ENCODE data around the gene SLC6A12. TPM values are rescaled to one million over a fixed set of nuclear protein-coding genes. Genes with fewer than 3 reads are reported as not detected.

The SLC6A12 gene
- total RNA-seq, 4 donors from 2014 or later = 1.2 to 13.5 (median 3.0) TPM

DNA sequence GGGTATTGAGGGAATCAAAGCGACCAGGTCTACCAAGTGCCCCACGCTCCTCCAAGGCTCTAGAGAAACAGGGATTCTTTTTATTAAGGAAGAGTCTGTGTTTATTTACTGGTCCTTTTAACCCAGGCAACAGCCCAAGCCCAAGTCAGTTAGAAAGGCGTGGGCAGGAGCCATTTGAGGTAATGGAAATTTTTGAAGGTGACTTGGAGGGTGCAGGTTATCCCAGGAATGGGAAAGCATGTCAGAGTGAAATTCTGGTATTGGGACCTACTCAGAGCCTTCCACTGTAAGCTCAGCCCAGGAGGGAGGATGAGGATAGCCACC is 2.9 kb downstream of the SLC6A12 start:
- no peaks in the 10 kb centered on the region for H3K36me3 ChIP-seq
- intact Hi-C loops (cut with DNase I; ENCODE audit: low total_unique reads) (no loop called here), in situ Hi-C loops (cut with MboI; ENCODE audit: low pct_ligation_motif_present in 1 of 4, low pct_unique_long_range_greater_than_20kb in 1 of 4, low sequenced_read_pairs in 3 of 4) (no loop called here)
- DNase-seq = no peak
- H3K27me3 ChIP-seq = peaks cover 14% of the 10 kb centered on the region
- peak overlapping the region in 2 of 4 donors; percentile 15 to 32 for H3K27ac ChIP-seq
- 35 to 58% methylated on average over 3 of the region's 3 CpGs for WGBS, 2 donors (ENCODE audit: low coverage in 1 of 2)
- peaks cover 5 to 24% (median 16%) of the 10 kb centered on the region in 4 donors for H3K4me1 ChIP-seq
- no peak overlapping the region for H3K4me3 ChIP-seq
- no peak for TF ChIP-seq EP300 (IDR thresholded peaks at IDR 0.05; ENCODE audit: low read depth)
- no peaks in the 10 kb centered on the region for H3K9me3 ChIP-seq

DNA sequence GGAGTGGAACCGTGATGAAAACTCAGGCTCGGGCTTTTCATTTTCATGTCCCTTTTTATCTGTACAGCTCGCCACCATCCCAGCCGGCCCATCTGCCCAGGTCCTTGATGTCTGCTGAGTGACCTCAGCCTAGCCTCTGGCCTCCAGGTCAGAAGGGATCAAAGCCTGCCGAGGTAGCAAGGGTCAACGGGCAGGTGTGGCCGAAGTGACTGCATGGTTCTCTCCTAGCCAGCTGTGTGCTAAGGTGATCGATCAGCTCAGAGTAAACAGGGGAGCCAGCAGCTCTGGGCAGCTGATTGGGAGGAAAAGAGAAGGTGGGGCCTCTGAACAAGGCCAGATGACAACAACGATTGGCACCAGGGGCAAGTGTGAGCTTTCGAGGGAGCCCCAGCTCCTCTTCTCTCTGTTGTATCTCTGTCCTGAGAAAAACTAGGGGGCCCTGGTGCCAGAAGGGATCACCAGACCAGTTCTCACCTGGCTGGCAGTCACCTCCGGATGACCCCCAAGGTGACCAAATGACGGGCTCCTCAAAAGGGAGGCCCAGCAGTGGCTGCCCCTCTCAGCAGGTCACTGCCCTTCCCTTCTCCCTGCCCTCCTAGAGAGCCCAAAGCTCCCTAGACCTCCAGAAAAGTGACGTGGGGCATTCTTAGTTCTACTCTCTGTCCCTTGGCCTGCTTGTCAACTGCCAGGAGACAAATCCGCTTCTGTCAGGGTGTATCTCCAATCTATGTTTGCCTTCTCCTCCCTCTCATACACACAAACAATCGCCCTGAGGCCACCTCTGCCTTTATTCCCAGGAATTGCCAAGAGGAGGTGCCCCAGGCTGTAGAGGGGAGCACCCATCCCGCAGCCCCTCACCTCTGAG is 3.4 kb downstream of the SLC6A12 start:
- intact Hi-C loops (cut with DNase I; ENCODE audit: low total_unique reads) = no loop called here
- no peak for DNase-seq
- H3K4me3 ChIP-seq = no peak overlapping the region
- H3K27me3 ChIP-seq = peaks cover 18% of the 10 kb centered on the region
- 66 to 74% methylated on average over 5 to 16 of the region's 16 CpGs for WGBS, 2 donors (ENCODE audit: low coverage in 1 of 2)
- TF ChIP-seq EP300 (IDR thresholded peaks at IDR 0.05; ENCODE audit: low read depth) (no peak), POLR2AphosphoS5 (IDR thresholded peaks at IDR 0.05) (no peak), POLR2A (IDR thresholded peaks at IDR 0.05) (no peak)
- TF ChIP-seq, protein P1, sequence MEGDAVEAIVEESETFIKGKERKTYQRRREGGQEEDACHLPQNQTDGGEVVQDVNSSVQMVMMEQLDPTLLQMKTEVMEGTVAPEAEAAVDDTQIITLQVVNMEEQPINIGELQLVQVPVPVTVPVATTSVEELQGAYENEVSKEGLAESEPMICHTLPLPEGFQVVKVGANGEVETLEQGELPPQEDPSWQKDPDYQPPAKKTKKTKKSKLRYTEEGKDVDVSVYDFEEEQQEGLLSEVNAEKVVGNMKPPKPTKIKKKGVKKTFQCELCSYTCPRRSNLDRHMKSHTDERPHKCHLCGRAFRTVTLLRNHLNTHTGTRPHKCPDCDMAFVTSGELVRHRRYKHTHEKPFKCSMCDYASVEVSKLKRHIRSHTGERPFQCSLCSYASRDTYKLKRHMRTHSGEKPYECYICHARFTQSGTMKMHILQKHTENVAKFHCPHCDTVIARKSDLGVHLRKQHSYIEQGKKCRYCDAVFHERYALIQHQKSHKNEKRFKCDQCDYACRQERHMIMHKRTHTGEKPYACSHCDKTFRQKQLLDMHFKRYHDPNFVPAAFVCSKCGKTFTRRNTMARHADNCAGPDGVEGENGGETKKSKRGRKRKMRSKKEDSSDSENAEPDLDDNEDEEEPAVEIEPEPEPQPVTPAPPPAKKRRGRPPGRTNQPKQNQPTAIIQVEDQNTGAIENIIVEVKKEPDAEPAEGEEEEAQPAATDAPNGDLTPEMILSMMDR (IDR thresholded peaks at IDR 0.05) = no peak
- H3K27ac ChIP-seq = peak overlapping the region in 2 of 4 donors; percentile 15 to 32
- in situ Hi-C loops (cut with MboI; ENCODE audit: low pct_ligation_motif_present in 1 of 4, low pct_unique_long_range_greater_than_20kb in 1 of 4, low sequenced_read_pairs in 3 of 4) = no loop called here
- no peaks in the 10 kb centered on the region for H3K36me3 ChIP-seq
- no peaks in the 10 kb centered on the region for H3K9me3 ChIP-seq
- H3K4me1 ChIP-seq = peaks cover 5 to 24% (median 16%) of the 10 kb centered on the region in 4 donors

DNA sequence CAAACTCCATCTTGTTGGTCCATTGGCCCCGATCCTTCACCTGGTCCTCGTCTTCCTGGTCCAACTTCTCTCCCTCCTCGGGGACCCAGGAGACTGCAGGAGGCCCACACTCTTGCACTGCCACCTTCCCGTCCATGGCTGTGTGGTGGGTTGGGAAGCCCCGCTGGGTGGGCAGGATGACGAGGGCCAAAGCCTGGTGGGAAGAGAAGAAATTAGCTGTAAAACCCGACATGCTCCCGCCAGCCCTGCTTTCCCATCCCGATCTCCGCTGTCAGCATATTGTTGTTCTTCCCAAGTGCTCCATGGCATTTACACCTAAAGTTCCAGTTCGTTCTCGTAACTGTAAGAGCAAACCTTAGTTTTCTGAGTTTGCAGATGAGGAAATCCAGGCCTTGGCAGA is 4.1 kb downstream of the SLC6A12 start:
- Histone ChIP-seq H3K27ac (no peak overlapping the region), H3K36me3 (no peaks in the 10 kb centered on the region), H3K9me3 (no peaks in the 10 kb centered on the region), H3K4me3 (no peak overlapping the region), H3K27me3 (peaks cover 25% of the 10 kb centered on the region), H3K4me1 (peaks cover 5 to 24% (median 16%) of the 10 kb centered on the region in 4 donors)
- in situ Hi-C loops (cut with MboI; ENCODE audit: low pct_ligation_motif_present in 1 of 4, low pct_unique_long_range_greater_than_20kb in 1 of 4, low sequenced_read_pairs in 3 of 4) (no loop called here), intact Hi-C loops (cut with DNase I; ENCODE audit: low total_unique reads) (no loop called here)
- TF ChIP-seq EP300 (IDR thresholded peaks at IDR 0.05; ENCODE audit: low read depth) (no peak), POLR2A (IDR thresholded peaks at IDR 0.05) (no peak), POLR2AphosphoS5 (IDR thresholded peaks at IDR 0.05) (no peak)
- TF ChIP-seq, protein P1 (IDR thresholded peaks at IDR 0.05) = no peak
- no peak for DNase-seq
- 91% methylated on average over 6 to 12 of the region's 12 CpGs for WGBS, 2 donors (ENCODE audit: low coverage in 1 of 2)

DNA sequence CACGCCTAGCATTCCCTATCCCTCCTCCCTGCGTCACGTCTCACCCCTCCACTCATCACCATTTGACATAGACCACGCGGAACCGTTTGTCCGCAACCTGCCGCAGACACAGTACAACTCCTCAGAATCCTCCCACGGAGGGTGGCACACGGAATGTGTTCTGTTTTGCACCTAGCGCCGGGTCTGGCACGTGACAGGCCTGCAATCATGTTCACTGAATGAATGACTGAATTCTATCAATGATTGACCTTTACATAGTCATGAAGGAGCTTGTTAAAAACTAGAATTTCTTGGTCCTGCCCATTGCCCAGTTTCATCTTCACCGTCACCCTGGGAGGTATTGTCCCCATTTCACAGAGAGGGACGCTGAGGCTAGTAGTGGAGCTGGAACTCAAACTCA is 4.7 kb downstream of the SLC6A12 start:
- DNase-seq = no peak
- peaks cover 25% of the 10 kb centered on the region for H3K27me3 ChIP-seq
- H3K27ac ChIP-seq = no peak overlapping the region
- H3K4me1 ChIP-seq = peaks cover 5 to 24% (median 16%) of the 10 kb centered on the region in 4 donors
- intact Hi-C loops (cut with DNase I; ENCODE audit: low total_unique reads) (no loop called here), in situ Hi-C loops (cut with MboI; ENCODE audit: low pct_ligation_motif_present in 1 of 4, low pct_unique_long_range_greater_than_20kb in 1 of 4, low sequenced_read_pairs in 3 of 4) (no loop called here)
- no peak for TF ChIP-seq POLR2AphosphoS5 (IDR thresholded peaks at IDR 0.05)
- TF ChIP-seq EP300 (IDR thresholded peaks at IDR 0.05; ENCODE audit: low read depth) = no peak
- TF ChIP-seq POLR2A (IDR thresholded peaks at IDR 0.05) = no peak
- TF ChIP-seq, protein P1 (IDR thresholded peaks at IDR 0.05) = no peak
- H3K9me3 ChIP-seq = no peaks in the 10 kb centered on the region
- WGBS, 2 donors (ENCODE audit: low coverage in 1 of 2) = 73 to 78% methylated on average over 11 to 15 of the region's 15 CpGs
- H3K4me3 ChIP-seq = no peak overlapping the region
- H3K36me3 ChIP-seq = no peaks in the 10 kb centered on the region
